Fibroblast of villous mesenchyme (primary cell): ENCODE results near the gene PLCB2. TPM values are rescaled to one million over a fixed set of nuclear protein-coding genes. Genes with fewer than 3 reads are reported as not detected.

Experiments
- DNase-seq: peaks from one replicate; pipeline ENCODE4 v3.0.0-alpha.2; 2010; ENCODE audit warnings: low read depth
- H3K4me3 ChIP-seq: 2 replicates; pipeline ENCODE4 v1.5.1; 2011; ENCODE audit warnings: low read depth, mild to moderate bottlenecking, low read length
- total RNA-seq: library from RNA; depleted of rRNA; stranded (reverse); fragments of >200 nt; gene quantifications from 2 replicates; pipeline ENCODE4 v1.2.3, GENCODE V29; 2012
- TF ChIP-seq, protein P1 (sequence below): IDR thresholded peaks from 2 replicates; pipeline ENCODE4 v1.5.1; 2012; ENCODE audit warnings: low read depth, mild to moderate bottlenecking, low read length; ENCODE audit not compliant: insufficient read depth

PLCB2 gene
- total RNA-seq, 1 donor: 0.43 TPM

DNA sequence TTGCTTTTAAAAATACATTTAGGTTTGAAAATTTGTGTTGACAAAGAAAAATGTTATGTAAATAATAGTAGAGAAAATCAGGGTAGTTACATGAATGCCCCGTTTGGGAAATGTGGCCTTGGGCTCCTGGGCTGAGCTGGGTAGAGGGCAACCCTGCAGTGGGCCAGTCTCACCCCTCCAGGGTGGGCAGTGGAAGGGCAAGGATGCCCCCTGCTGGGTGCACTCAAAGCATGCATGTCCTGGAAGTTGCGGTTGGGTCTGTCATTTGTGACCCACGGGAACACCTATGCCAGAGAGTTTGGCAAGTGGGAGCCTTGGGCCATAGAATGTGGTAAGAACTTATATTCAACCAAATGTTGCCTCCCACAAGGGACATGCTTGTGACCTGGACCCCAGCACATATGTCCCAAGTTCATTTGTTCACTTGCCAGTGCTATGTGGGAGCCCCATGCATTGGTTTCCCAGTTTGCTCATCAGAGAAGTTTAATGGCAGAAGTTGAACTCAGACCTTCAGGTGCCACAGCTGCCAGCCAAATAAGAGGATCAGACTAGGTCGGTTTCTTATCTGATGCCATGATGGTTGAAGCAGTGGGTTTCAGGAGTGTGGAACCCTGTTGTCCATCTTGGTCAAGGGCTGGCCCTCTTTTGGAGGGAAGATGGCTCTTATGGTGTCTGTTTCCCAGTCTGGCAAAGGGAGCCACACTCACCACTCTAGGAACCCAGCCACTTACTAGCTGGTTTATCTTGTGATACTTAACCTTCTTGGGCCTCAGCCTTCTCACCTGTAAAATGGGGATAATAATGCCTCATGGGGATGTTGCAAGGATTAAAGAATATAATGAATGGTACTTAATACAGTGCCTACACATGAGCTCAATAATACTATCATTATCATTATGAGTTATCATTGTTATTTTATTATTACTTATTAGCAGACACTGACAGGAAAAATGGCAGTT lies 2.5 kb upstream of the PLCB2 start:
- TF ChIP-seq, protein P1, sequence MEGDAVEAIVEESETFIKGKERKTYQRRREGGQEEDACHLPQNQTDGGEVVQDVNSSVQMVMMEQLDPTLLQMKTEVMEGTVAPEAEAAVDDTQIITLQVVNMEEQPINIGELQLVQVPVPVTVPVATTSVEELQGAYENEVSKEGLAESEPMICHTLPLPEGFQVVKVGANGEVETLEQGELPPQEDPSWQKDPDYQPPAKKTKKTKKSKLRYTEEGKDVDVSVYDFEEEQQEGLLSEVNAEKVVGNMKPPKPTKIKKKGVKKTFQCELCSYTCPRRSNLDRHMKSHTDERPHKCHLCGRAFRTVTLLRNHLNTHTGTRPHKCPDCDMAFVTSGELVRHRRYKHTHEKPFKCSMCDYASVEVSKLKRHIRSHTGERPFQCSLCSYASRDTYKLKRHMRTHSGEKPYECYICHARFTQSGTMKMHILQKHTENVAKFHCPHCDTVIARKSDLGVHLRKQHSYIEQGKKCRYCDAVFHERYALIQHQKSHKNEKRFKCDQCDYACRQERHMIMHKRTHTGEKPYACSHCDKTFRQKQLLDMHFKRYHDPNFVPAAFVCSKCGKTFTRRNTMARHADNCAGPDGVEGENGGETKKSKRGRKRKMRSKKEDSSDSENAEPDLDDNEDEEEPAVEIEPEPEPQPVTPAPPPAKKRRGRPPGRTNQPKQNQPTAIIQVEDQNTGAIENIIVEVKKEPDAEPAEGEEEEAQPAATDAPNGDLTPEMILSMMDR: peak; percentile 77
- no peak overlapping the region for H3K4me3 ChIP-seq
- DNase-seq: peak; percentile 61

DNA sequence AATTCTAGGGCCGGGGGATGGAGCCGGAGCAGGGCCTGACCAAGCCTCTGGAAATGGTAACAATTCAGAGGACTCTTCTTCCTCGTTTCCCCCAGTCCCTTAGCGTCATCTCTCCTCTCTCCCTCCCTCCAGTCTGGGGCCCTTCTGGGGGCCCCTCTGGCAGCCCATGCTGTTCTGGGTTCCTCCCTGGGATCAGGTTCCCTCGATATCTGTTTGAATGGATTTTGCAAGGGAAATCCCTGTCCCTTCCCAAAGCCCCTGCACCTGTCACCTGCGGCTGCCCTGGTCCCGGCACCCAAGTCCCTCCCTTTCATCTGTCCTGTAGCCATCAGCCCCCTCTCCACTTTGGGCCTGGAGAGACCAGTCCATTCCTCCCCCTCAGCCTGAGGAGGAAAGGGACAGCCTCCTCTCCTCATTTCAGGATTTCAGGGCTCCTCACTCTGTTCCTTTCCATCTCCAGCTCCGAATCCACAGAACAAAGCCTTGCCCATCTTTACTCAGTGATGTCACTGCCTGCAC lies 1.7 kb upstream of the PLCB2 start:
- TF ChIP-seq, protein P1: no peak
- H3K4me3 ChIP-seq: no peak overlapping the region
- no peak for DNase-seq

- no peak overlapping the region for H3K4me3 ChIP-seq
- TF ChIP-seq, protein P1: no peak
- DNase-seq: no peak
Observed at GRCh38 chr15:40306908-40307307, 827 bp downstream of the PLCB2 start.

GRCh38 chr15:40306371-40306770 lies 1.4 kb downstream of the PLCB2 start:
- H3K4me3 ChIP-seq: no peak overlapping the region
- TF ChIP-seq, protein P1: no peak
- no peak for DNase-seq

- TF ChIP-seq, protein P1: no peak
- DNase-seq: no peak
- no peak overlapping the region for H3K4me3 ChIP-seq
Observed at GRCh38 chr15:40305281-40305680, 2.5 kb downstream of the PLCB2 start.

DNA sequence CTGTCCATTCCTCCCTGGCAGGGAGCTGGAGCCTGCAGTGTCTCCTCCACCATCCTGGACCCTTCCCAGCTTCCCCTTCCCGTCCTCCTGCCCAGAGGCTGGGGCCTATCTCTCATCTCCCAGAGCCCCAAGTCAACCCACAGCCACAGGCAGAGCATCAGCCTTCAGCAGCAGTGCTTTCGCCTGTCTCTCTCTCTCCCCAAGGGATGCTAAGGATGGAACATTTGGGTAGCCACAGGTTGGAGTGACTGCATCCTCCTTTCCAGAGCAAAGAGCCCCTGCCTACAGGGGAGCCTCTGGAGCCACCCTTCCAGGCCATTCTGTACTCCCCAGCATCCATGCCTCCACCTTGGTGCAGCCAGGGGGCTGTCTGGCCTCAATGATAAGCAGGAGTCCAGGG lies 4.2 kb downstream of the PLCB2 start:
- TF ChIP-seq, protein P1: no peak
- DNase-seq: no peak
- no peak overlapping the region for H3K4me3 ChIP-seq
